22Rv1 (cell line): ENCODE results near the gene RBM33.

Experiments
- H3K27ac ChIP-seq: fragments of 450-650 bp; 2 replicates; pipeline ENCODE4 v1.5.1; 2017
- ZFX ChIP-seq: fragments of 450-650 bp; IDR thresholded peaks from 2 replicates; pipeline ENCODE4 v1.6.1; 2017; ENCODE audit warnings: antibody characterized with exemption, borderline replicate concordance
- TF ChIP-seq, protein P1 (sequence below): fragments of 450-650 bp; IDR thresholded peaks from 2 replicates; pipeline ENCODE4 v1.5.1; 2017; ENCODE audit warnings: mild to moderate bottlenecking

Gene RBM33

DNA sequence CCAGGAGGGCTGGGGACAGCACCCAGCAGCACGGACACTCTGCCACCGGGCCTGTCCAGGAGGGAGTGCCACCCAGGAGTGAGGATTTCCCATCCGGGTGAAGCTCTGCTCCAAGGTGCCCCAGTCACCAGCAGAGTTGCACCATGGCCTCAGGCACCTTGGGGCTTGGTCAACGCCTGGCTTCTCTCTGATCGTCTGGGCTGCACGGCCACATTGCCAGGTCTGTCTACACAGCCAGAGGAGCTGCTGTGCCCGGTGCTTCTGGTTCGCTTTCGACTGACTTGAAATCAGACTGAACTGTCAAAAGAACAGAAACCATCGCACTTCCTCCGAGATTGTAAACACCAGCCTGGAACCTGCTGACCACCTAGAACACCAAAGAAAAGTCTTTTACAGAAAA is 155.8 kb downstream of the RBM33 start:
- H3K27ac ChIP-seq, result no peak overlapping the region
- TF ChIP-seq ZFX, result no peak
- TF ChIP-seq, protein P1, sequence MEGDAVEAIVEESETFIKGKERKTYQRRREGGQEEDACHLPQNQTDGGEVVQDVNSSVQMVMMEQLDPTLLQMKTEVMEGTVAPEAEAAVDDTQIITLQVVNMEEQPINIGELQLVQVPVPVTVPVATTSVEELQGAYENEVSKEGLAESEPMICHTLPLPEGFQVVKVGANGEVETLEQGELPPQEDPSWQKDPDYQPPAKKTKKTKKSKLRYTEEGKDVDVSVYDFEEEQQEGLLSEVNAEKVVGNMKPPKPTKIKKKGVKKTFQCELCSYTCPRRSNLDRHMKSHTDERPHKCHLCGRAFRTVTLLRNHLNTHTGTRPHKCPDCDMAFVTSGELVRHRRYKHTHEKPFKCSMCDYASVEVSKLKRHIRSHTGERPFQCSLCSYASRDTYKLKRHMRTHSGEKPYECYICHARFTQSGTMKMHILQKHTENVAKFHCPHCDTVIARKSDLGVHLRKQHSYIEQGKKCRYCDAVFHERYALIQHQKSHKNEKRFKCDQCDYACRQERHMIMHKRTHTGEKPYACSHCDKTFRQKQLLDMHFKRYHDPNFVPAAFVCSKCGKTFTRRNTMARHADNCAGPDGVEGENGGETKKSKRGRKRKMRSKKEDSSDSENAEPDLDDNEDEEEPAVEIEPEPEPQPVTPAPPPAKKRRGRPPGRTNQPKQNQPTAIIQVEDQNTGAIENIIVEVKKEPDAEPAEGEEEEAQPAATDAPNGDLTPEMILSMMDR, result no peak

DNA sequence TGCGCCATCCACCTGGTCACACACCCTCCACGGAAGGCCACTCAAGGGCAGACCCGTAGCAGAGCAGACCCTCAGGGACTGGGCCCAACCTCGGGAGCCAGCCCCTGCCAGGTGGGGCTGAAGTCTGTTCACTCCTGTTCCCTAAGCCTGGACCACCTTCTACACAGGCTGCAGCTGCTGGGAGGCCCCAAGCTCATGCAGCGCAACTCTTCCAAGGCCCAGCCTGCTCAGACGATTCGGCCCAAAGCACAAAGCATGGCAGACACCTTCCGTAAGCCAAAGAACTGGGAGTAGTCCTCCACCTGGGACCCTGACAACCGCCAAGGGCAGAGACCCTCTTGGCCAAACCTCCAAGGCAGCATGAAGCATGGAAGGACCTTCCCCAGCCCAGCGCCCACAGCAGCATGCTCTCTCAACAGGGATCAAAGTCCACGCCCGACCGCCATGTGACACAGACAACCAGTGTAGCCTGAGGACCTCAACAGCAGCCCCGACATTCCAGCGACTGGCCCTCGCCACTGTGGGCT is 156.3 kb downstream of the RBM33 start:
- no peak overlapping the region for H3K27ac ChIP-seq
- TF ChIP-seq ZFX, result no peak
- TF ChIP-seq, protein P1, result no peak

DNA sequence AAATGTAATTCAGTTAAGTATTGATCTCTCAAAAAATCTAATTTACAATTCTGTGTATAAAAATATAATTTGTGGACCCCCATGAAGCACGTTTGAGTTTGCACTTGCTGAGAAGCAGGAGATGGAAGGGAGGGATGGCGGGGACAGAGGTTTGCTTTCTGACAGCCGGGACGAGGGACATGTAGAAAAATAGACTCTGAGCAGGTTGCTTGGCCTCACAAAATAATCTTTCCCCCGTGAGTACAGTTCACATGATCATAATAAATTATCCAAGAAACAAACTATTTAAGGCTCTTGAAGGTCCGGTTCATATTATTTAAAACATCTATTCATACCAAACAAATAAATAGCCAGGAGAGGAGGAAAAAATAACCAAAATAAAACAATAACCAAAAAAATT is 157.8 kb downstream of the RBM33 start:
- TF ChIP-seq, protein P1, result no peak
- no peak for TF ChIP-seq ZFX
- H3K27ac ChIP-seq, result no peak overlapping the region

DNA sequence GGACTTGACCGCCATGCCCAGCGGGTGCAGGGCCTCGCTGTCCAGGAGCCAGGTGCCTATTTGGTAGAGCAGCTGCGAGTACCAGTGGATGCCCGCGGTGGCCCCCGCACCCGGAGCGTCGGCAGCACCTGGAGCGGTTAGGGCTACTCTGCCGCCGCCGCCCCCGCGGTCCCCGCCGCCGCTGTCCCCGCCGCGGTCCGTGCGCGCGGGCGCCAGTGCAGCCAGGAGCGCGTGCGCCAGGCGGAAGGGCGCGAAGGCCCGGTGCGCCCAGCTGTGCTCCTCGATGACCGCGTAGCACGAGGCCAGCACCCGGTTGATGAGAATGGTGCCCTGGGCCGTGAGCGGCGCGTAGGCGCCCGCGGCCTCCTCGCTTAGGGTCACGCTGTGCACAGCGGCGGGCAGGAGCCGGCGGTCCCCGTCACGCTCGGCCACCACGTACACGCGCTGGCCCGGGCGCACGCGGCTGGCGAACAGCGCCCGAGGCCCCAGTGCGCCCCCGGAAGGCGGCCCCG is 158.5 kb downstream of the RBM33 start:
- H3K27ac ChIP-seq, result no peak overlapping the region
- TF ChIP-seq, protein P1, result no peak
- no peak for TF ChIP-seq ZFX

DNA sequence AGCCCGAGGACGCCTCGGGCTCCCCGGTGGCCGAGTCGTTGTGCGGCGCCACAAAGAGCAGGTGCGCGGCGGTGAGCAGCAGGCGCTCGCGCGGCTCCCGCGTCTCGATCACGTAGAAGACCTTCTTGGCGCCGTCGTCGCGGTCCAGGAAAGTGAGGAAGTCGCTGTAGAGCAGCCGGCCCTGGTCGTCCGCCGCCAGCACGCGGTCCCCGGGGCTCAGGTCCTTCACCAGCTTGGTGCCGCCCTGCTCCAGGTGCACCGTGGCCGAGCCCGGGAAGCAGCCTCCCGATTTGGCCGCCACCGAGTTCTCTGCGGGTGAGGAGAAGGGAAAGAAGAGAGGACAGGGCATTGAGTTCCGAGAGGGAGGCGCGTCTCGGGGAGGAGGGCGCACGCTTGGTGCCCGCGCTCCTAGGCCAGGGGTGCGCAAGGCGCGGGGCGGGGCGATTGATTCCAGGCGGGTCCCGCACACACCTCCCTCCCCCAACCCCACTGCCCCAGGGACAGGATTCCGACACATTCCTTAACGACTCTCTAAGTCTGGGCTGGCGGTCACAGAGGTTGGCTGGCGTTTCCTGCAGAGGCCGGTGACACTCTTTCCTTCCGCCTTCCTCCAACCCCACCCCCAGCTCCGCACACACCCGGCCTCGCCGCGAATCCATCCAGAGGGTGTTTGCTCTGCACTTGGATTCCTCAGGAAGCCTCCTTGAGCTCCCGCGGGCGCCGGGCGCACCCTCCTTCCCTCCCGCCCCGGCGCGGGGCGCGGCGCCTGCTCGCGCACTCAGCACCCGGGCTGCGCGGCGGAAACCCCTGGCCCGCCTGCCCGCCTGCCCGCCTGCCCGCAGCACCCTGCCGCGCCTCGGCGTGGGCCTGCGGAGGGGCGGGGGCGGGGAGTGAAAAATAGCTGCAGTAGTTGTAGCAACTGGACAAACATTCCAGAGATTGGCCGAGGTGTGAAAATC is 159.2 kb downstream of the RBM33 start:
- no peak overlapping the region for H3K27ac ChIP-seq

DNA sequence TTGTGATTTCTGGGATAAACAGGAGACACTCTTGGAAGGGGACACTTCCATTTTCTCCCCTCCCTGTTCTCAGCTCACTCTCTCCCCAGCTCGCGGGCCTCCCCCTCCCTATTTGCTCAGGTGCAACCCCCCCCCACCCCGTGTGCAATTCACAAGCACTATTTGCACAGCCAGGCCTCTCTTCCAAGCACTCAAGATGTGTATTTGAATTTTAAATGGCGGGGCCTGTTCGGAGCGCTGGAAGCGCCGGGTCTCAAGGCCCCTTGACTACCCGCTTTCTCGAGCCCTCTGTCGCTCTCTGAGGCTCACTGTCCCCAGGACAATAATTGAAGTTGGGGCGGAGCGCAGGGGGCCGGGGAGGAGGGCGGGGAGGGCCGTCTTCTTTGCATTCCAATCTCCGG is 160.0 kb downstream of the RBM33 start:
- TF ChIP-seq, protein P1, result no peak
- TF ChIP-seq ZFX, result no peak

More for the DNA sequence above, 159.2 kb downstream of the RBM33 start:
- TF ChIP-seq, protein P1, result no peak
- no peak for TF ChIP-seq ZFX

More for the DNA sequence above, 160.0 kb downstream of the RBM33 start:
- no peak overlapping the region for H3K27ac ChIP-seq
